PC-9 (cell line): ENCODE measurements around the gene IRAK2. TPM values are rescaled to one million over a fixed set of nuclear protein-coding genes. Genes with fewer than 3 reads are reported as not detected.

Experiments
- BruUV-seq: library from RNA; stranded (reverse); fragments of 400-500 nt; replicated peaks from 2 replicates; lab custom pipeline; 2021; lab: Mats Ljungman, UMichigan
- CTCF ChIA-PET: fragments of 300-600 bp; sonication (Branson Sonifier 250); formaldehyde crosslinking; loops from one replicate; lab custom pipeline; 2022; ENCODE audit warnings: antibody characterized with exemption; lab: Charles Lee
- POLR2A ChIA-PET: fragments of 300-600 bp; sonication (Branson Sonifier 250); formaldehyde crosslinking; loops from one replicate; lab custom pipeline; 2022; ENCODE audit warnings: antibody characterized with exemption; ENCODE audit not compliant: unreplicated experiment; lab: Charles Lee
- DNase-seq, 2 experiments: peaks; one replicate each; pipeline versions ENCODE4 v3.0.0 to v3.0.0-alpha.2; 2015 to 2022; ENCODE audit warnings: mixed read lengths in 1 of 2
- H2AFZ ChIP-seq: fragments of 200-600 bp; sonication (generic); 2 replicates; pipeline ENCODE4 v1.8.1; 2017; ENCODE audit warnings: antibody characterized with exemption
- H3F3A ChIP-seq: fragments of 200-600 bp; sonication (generic); 2 replicates; pipeline ENCODE4 v1.8.1; 2017; ENCODE audit warnings: antibody characterized with exemption, mild to moderate bottlenecking, low read depth; ENCODE audit not compliant: insufficient read depth
- H3K27ac ChIP-seq: fragments of 200-600 bp; sonication (generic); 2 replicates; pipeline ENCODE4 v1.6.1; 2016; ENCODE audit warnings: mixed run types
- H3K27me3 ChIP-seq: fragments of 200-600 bp; sonication (generic); 2 replicates; pipeline ENCODE4 v1.6.1; 2016; ENCODE audit warnings: low read depth, mixed run types; ENCODE audit not compliant: insufficient read depth
- H3K36me3 ChIP-seq: fragments of 200-600 bp; sonication (generic); 2 replicates; pipeline ENCODE4 v1.6.1; 2016; ENCODE audit warnings: low read depth, mixed run types
- H3K4me1 ChIP-seq: fragments of 200-600 bp; sonication (generic); replicated peaks from 2 replicates; pipeline ENCODE4 v1.6.1; 2016; ENCODE audit warnings: mixed run types; ENCODE audit not compliant: insufficient read depth
- H3K4me2 ChIP-seq: fragments of 200-600 bp; sonication (generic); 2 replicates; pipeline ENCODE4 v1.6.1; 2017; ENCODE audit warnings: mixed run types
- H3K4me3 ChIP-seq: fragments of 200-600 bp; sonication (generic); 2 replicates; pipeline ENCODE4 v1.6.1; 2016; ENCODE audit warnings: mixed run types
- H3K79me2 ChIP-seq: fragments of 200-600 bp; sonication (generic); 2 replicates; pipeline ENCODE4 v1.6.1; 2017; ENCODE audit warnings: low read depth, mixed run types
- H3K9me2 ChIP-seq: fragments of 200-600 bp; sonication (generic); 2 replicates; pipeline ENCODE4 v1.8.1; 2017; ENCODE audit warnings: mild to moderate bottlenecking; ENCODE audit not compliant: insufficient read depth
- H3K9me3 ChIP-seq: fragments of 200-600 bp; sonication (generic); 2 replicates; pipeline ENCODE4 v1.8.1; 2016; ENCODE audit warnings: low read depth; ENCODE audit not compliant: insufficient read depth
- H4K20me1 ChIP-seq: fragments of 200-600 bp; sonication (generic); 2 replicates; pipeline ENCODE4 v1.8.1; 2017; ENCODE audit not compliant: insufficient read depth
- EZH2 ChIP-seq: fragments of 200-600 bp; sonication (generic); IDR thresholded peaks from 2 replicates; pipeline ENCODE4 v1.8.0; 2017; ENCODE audit warnings: antibody characterized with exemption, low read depth
- intact Hi-C: fragments of 100-400 bp; cut with micrococcal nuclease; formaldehyde crosslinking; loops from one replicate; pipeline ENCODE4 v1.10.0; 2022; ENCODE audit not compliant: unreplicated experiment
- total RNA-seq: library from RNA; stranded (reverse); gene quantifications from 2 replicates; pipeline ENCODE4 v1.2.3, GENCODE V29; 2021
- TF ChIP-seq, protein P1 (sequence below): fragments of 200-600 bp; sonication (generic); conservative IDR thresholded peaks from 2 replicates; pipeline ENCODE4 v1.6.1; 2017; ENCODE audit warnings: mixed run types, antibody characterized with exemption, mild to moderate bottlenecking, moderate library complexity

IRAK2 gene
- total RNA-seq, 1 experiment from 2014 or later = 2.7 TPM

DNA sequence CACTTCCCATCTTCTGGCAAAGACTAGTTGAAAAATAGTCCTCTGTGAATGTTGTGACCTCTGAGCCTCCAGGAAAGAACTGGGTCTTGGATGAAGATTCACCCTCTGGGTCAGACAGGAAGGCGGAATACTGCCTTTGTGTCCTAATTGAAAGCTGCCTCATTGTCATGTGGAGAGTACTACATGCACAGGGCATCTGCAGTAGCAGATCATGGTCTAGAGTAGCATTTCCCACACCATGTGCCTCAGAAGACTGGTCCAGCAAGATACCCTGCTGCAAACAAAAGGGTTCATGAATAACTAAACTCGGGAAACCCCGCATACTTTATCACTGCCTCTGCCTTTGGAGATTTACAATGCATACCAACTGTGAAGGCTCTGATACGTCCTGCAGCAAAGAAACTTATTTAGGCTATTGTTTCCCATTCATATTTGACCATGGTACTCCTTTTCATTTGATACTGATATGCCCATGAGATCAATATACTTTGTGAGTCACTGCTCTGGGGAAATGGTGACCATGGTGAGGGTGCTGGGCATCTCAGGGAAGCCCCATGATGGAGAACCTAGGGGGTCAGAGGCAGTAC lies 22.7 kb downstream of the IRAK2 start:
- peaks cover 49% of the 10 kb centered on the region for H3F3A ChIP-seq
- 0 out of 2 replicates have a peak, but pooled peaks cover 9% of the 10 kb centered on the region for H3K36me3 ChIP-seq
- H3K79me2 ChIP-seq = no peaks in the 10 kb centered on the region
- no peak overlapping the region for H3K27ac ChIP-seq
- no peak for DNase-seq
- no peak for TF ChIP-seq EZH2
- TF ChIP-seq, protein P1, sequence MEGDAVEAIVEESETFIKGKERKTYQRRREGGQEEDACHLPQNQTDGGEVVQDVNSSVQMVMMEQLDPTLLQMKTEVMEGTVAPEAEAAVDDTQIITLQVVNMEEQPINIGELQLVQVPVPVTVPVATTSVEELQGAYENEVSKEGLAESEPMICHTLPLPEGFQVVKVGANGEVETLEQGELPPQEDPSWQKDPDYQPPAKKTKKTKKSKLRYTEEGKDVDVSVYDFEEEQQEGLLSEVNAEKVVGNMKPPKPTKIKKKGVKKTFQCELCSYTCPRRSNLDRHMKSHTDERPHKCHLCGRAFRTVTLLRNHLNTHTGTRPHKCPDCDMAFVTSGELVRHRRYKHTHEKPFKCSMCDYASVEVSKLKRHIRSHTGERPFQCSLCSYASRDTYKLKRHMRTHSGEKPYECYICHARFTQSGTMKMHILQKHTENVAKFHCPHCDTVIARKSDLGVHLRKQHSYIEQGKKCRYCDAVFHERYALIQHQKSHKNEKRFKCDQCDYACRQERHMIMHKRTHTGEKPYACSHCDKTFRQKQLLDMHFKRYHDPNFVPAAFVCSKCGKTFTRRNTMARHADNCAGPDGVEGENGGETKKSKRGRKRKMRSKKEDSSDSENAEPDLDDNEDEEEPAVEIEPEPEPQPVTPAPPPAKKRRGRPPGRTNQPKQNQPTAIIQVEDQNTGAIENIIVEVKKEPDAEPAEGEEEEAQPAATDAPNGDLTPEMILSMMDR = no peak
- H4K20me1 ChIP-seq = no peaks in the 10 kb centered on the region
- no peaks in the 10 kb centered on the region for H3K27me3 ChIP-seq
- ChIA-PET POLR2A (interaction anchor here (0.7 kb wide), 1 partner anchor 9 kb away, joined by 30 read pairs; no protein-coding TSS in a partner anchor), CTCF (no interaction called here)
- intact Hi-C loops = no loop called here
- H3K9me3 ChIP-seq = no peaks in the 10 kb centered on the region
- no peak overlapping the region for H3K4me3 ChIP-seq
- BruUV-seq = no TSS peak
- no peak overlapping the region for H3K4me2 ChIP-seq
- peaks cover 44% of the 10 kb centered on the region for H3K4me1 ChIP-seq
- no peak overlapping the region for H2AFZ ChIP-seq
- H3K9me2 ChIP-seq = no peaks in the 10 kb centered on the region

DNA sequence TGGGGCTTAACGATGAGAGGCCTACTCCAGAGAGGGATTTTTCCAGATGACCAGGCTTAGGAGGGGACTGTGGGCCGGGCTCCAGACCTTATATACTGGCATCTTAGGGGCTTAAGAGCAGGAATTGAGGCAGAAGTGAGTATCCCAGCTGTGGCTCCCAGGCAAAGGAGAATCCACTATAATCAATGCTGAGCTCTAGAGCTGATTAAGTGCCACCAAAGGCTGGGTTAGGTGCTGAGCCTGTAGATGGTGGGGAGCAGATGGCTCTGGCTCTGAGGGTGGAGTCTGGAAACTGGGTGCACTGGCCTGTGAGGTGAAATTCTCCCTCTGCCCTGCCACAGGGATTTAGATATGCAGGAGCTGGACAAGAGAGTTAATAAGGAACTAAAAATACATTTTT lies 23.2 kb downstream of the IRAK2 start:
- ChIA-PET CTCF (no interaction called here), POLR2A (no interaction called here)
- Histone ChIP-seq H3F3A (peaks cover 55% of the 10 kb centered on the region), H3K9me2 (no peaks in the 10 kb centered on the region), H3K79me2 (peaks cover 4% of the 10 kb centered on the region; the same call in 1 of the 2 replicates), H3K9me3 (no peaks in the 10 kb centered on the region), H3K27ac (no peak overlapping the region), H3K4me3 (no peak overlapping the region), H2AFZ (no peak overlapping the region), H3K4me2 (no peak overlapping the region), H3K4me1 (peaks cover 50% of the 10 kb centered on the region), H3K36me3 (0 out of 2 replicates have a peak, but pooled peaks cover 9% of the 10 kb centered on the region), H3K27me3 (no peaks in the 10 kb centered on the region), H4K20me1 (no peaks in the 10 kb centered on the region)
- DNase-seq = no peak
- BruUV-seq = no TSS peak
- TF ChIP-seq EZH2 = no peak
- TF ChIP-seq, protein P1 = no peak
- intact Hi-C loops = no loop called here

DNA sequence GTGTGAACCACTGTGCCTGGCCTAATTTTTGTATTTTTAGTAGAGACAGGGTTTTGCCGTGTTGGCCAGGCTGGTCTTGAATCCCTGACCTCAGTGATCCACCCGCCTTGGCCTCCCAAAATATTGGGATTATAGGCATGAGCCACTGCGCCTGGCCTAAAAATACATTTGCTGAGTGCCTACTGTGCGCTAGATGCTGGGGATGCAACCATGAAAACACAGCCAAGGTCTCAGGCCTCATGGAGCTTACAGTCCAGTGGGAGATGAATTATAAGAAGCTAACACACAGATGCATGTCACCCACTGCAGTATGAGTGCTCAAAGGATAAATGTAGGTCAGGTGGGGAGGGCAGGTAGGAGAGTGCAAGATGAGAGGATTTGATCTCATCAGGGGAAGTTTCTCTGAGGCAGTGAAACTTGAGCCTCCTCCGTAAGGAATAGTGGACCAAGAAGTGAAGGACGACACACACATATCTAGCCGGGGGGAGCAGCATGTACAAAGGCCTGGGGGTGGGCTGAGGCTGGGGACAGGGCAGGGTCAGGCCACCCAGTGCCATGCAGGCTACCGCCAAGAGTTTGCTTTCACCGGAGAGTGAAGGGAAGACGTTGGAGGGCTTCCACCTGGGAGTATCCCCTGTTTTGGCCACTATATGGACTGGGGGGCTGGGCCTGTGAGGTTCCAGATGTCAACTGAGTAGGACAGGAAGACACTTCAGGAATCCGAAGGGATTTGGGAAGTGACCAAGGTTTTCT lies 24.3 kb downstream of the IRAK2 start:
- no peak for DNase-seq
- TF ChIP-seq, protein P1 = no peak
- no peak for TF ChIP-seq EZH2
- POLR2A ChIA-PET = no interaction called here
- Histone ChIP-seq H3K36me3 (0 out of 2 replicates have a peak, but pooled peaks cover 9% of the 10 kb centered on the region), H4K20me1 (no peaks in the 10 kb centered on the region), H3K4me2 (peak overlapping the region; percentile 30), H3K27ac (peak overlapping the region; percentile 97), H3K79me2 (peaks cover 14% of the 10 kb centered on the region), H2AFZ (no peak overlapping the region), H3K4me3 (no peak overlapping the region), H3K4me1 (peaks cover 60% of the 10 kb centered on the region), H3K9me2 (no peaks in the 10 kb centered on the region), H3K9me3 (no peaks in the 10 kb centered on the region), H3F3A (peaks cover 64% of the 10 kb centered on the region), H3K27me3 (no peaks in the 10 kb centered on the region)
- no TSS peak for BruUV-seq
- intact Hi-C loops = no loop called here
- CTCF ChIA-PET = interaction anchor here (0.7 kb wide), 1 partner anchor 600 kb away, joined by 3 read pairs; no protein-coding TSS in a partner anchor
